RWPE2 (cell line): Measurements from ENCODE around the gene GNL1.
A peak's percentile ranks its signal among the peaks of the same experiment; 100 is the strongest.

ENCODE experiments used
- ATAC-seq: fragments of 200-7000 bp; cut with Tn5 transposase; 3 replicates; pipeline ENCODE4 v1.9.1; 2021; ENCODE audit warnings: low read depth
- DNase-seq: peaks from one replicate; pipeline ENCODE4 v3.0.0-alpha.2; 2020; ENCODE audit warnings: low spot score
- H3K27ac ChIP-seq: fragments of 450-650 bp; 2 replicates; pipeline ENCODE4 v1.5.1; 2017; ENCODE audit warnings: mild to moderate bottlenecking; ENCODE audit not compliant: poor library complexity, severe bottlenecking
- H3K27me3 ChIP-seq: fragments of 250-450 bp; sonication (Bioruptor Pico); 2 replicates; pipeline ENCODE4 v1.5.1; 2021; ENCODE audit warnings: mild to moderate bottlenecking, moderate library complexity; ENCODE audit not compliant: insufficient read depth, poor library complexity, severe bottlenecking
- H3K36me3 ChIP-seq: fragments of 250-450 bp; sonication (Bioruptor Pico); 2 replicates; pipeline ENCODE4 v1.5.1; 2020; ENCODE audit warnings: low read depth, mild to moderate bottlenecking, moderate library complexity
- H3K4me1 ChIP-seq: fragments of 250-450 bp; sonication (Bioruptor Pico); 2 replicates; pipeline ENCODE4 v1.5.1; 2021; ENCODE audit warnings: mild to moderate bottlenecking, moderate library complexity; ENCODE audit not compliant: insufficient read depth, poor library complexity, severe bottlenecking
- H3K4me3 ChIP-seq: fragments of 250-450 bp; sonication (Bioruptor Pico); 2 replicates; pipeline ENCODE4 v1.5.1; 2021; ENCODE audit warnings: mild to moderate bottlenecking, moderate library complexity; ENCODE audit not compliant: severe bottlenecking
- H3K9me3 ChIP-seq: fragments of 250-450 bp; sonication (Bioruptor Pico); 2 replicates; pipeline ENCODE4 v1.5.1; 2021; ENCODE audit warnings: mild to moderate bottlenecking, moderate library complexity; ENCODE audit not compliant: severe bottlenecking
- CTCF ChIP-seq: fragments of 450-650 bp; IDR thresholded peaks from one replicate; pipeline ENCODE4 v1.5.1; 2017; ENCODE audit warnings: mild to moderate bottlenecking, moderate library complexity; ENCODE audit not compliant: poor library complexity, severe bottlenecking

GNL1 gene, protein sequence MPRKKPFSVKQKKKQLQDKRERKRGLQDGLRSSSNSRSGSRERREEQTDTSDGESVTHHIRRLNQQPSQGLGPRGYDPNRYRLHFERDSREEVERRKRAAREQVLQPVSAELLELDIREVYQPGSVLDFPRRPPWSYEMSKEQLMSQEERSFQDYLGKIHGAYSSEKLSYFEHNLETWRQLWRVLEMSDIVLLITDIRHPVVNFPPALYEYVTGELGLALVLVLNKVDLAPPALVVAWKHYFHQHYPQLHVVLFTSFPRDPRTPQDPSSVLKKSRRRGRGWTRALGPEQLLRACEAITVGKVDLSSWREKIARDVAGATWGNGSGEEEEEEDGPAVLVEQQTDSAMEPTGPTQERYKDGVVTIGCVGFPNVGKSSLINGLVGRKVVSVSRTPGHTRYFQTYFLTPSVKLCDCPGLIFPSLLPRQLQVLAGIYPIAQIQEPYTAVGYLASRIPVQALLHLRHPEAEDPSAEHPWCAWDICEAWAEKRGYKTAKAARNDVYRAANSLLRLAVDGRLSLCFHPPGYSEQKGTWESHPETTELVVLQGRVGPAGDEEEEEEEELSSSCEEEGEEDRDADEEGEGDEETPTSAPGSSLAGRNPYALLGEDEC

GRCh38 chr6:30556066-30556905 is at the start of gene GNL1:
GNL1 (minus strand) TSS chr6:30556489; CDS start chr6:30556203, 286 bp downstream.
- no peaks in the 10 kb centered on the region for H3K9me3 ChIP-seq
- H3K27ac ChIP-seq: peak within 1 kb of the TSS; percentile 82
- ATAC-seq (peak; percentile 81), DNase-seq (peak; percentile 96)
- no peak for TF ChIP-seq CTCF
- H3K4me3 ChIP-seq: peak within 1 kb of the TSS; percentile 98
- H3K27me3 ChIP-seq: no peaks in the 10 kb centered on the region
- peaks cover 6% of the 10 kb centered on the region for H3K4me1 ChIP-seq
- H3K36me3 ChIP-seq: peaks cover 51% of the 10 kb centered on the region

GRCh38 chr6:30603961-30604360 is 47.7 kb upstream of the GNL1 start:
- TF ChIP-seq CTCF: no peak
- no peaks in the 10 kb centered on the region for H3K27me3 ChIP-seq
- DNase-seq (no peak), ATAC-seq (no peak)
- H3K4me3 ChIP-seq: no peak overlapping the region
- H3K36me3 ChIP-seq: peaks cover 84% of the 10 kb centered on the region
- H3K9me3 ChIP-seq: no peaks in the 10 kb centered on the region
- H3K27ac ChIP-seq: no peak overlapping the region
- no peaks in the 10 kb centered on the region for H3K4me1 ChIP-seq

DNA sequence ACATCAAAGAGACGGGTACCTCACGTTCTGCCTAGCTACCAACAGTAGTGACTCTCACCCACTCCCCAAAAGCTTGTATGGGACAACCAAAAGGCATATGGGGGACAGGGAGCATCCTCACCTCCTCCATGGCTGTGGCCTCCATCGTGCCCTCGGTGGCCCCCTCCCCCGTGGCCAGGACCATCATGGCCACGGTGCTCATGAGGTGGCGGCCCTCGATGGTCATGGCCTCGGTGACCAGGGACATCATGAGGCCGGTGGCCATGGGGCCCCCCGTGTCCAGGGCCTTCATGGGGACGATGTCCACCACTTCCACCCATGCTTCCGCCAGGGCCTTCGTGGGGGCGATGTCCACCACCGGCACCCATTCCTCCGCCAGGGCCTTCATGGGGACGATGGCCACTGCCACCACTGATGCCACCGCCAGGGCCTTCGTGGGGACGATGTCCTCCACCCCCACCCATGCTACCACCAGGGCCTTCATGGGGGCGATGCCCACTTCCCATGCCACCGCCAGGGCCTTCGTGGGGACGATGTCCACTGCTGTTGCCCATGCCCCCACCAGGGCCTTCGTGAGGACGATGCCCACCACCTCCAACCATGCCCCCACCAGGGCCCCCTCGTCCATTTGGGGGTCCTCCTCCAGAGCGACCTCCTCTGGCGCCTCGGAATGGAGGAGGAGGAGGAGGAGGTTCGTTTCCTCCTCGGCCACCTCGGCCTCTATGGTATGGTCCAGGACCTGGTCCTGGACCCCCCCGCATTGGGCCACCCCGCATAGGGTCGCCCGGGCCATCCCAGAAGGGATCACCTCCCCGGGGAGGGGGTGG is 45.7 kb upstream of the GNL1 start:
- H3K4me1 ChIP-seq: no peaks in the 10 kb centered on the region
- no peaks in the 10 kb centered on the region for H3K27me3 ChIP-seq
- TF ChIP-seq CTCF: no peak
- no peak overlapping the region for H3K4me3 ChIP-seq
- DNase-seq (no peak), ATAC-seq (no peak)
- H3K9me3 ChIP-seq: no peaks in the 10 kb centered on the region
- H3K27ac ChIP-seq: no peak overlapping the region
- H3K36me3 ChIP-seq: peaks cover 71% of the 10 kb centered on the region

- H3K27ac ChIP-seq: no peak overlapping the region
- no peak for DNase-seq
- no peaks in the 10 kb centered on the region for H3K27me3 ChIP-seq
- no peak overlapping the region for H3K4me3 ChIP-seq
- ATAC-seq: no peak
- H3K9me3 ChIP-seq: no peaks in the 10 kb centered on the region
- H3K4me1 ChIP-seq: no peaks in the 10 kb centered on the region
- no peak for TF ChIP-seq CTCF
- peaks cover 69% of the 10 kb centered on the region for H3K36me3 ChIP-seq
Measured at GRCh38 chr6:30601436-30601814, 45.1 kb upstream of the GNL1 start.
